Measurements from ENCODE around the gene MUC12. TPM values are rescaled to one million over a fixed set of nuclear protein-coding genes. Genes with fewer than 3 reads are reported as not detected.
"Not testable (repeated sequence)": the region's sequence is repeated elsewhere in the genome, so short reads cannot be mapped to it uniquely, and the experiment has no call there.

Gene MUC12
- total RNA-seq, 1 donor from 2014 or later, result not detected

DNA sequence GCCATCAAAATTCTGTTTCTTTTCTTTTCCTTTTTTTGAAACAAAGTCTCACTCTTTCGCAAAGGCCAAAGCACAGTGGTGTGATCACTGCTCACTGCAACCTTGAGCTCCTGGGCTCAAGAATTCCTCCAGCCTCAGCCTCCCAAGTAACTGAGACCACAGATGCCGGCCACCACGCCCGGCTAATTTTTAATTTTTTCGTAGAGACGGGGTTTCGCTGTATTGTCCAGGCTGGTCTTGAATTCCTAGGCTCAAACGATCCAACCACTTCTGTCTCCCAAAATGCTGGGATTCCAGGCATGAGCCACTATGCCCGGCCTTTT, 90.2 kb downstream of the MUC12 start:
- no peak for DNase-seq (ENCODE audit: extremely low read depth, low read depth, low spot score)

- DNase-seq (ENCODE audit: extremely low read depth, low read depth, low spot score), result no peak
Measured at GRCh38 chr7:101060992-101061391, 91.6 kb downstream of the MUC12 start.

GRCh38 chr7:101064176-101064550, 94.8 kb downstream of the MUC12 start:
- DNase-seq (ENCODE audit: extremely low read depth, low read depth, low spot score), result not testable (repeated sequence)

DNA sequence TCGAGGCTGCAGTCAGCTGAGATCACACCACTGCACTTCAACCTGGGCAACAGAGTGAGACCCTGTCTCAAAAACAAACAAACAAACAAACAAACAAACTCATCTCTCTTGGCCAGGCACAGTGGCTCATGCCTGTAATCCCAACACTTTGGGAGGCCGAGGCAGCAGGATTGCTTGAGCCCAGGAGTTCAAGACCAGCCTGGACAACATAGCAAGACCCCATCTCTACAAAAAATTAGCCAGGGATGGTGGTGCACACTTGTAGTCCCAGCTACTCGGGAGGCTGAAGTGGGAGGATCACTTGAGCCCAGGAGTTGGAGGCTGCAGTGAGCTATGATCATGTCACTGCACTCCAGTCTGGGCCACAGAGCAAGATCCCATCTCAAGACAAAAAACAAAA, 95.8 kb downstream of the MUC12 start:
- not testable (repeated sequence) for DNase-seq (ENCODE audit: extremely low read depth, low read depth, low spot score)

GRCh38 chr7:101066141-101066832, 96.9 kb downstream of the MUC12 start:
- DNase-seq (ENCODE audit: extremely low read depth, low read depth, low spot score), result no peak

GRCh38 chr7:101066833-101067177, 97.4 kb downstream of the MUC12 start:
- no peak for DNase-seq (ENCODE audit: extremely low read depth, low read depth, low spot score)

- no peak for DNase-seq (ENCODE audit: extremely low read depth, low read depth, low spot score)
Measured at GRCh38 chr7:101068401-101068800, 99.0 kb downstream of the MUC12 start.

Other genes with a start within 250 kb of the MUC12 start
- not detected in 2 replicates for gene EPO, start 249.1 kb upstream of the MUC12 start, total RNA-seq
- not detected in 2 replicates for gene ZAN, start 236.0 kb upstream of the MUC12 start, total RNA-seq
- gene EPHB4, start 142.0 kb upstream of the MUC12 start, total RNA-seq, result 157 and 191 TPM in 2 replicates
- gene SLC12A9, start 116.9 kb upstream of the MUC12 start, total RNA-seq, result 30.2 and 31.9 TPM in 2 replicates
- 73.7 and 99.9 TPM in 2 replicates for gene TRIP6, start 102.2 kb upstream of the MUC12 start, total RNA-seq
- gene SRRT, start 94.5 kb upstream of the MUC12 start, total RNA-seq, result 71.4 and 79.4 TPM in 2 replicates
- gene UFSP1, start 79.8 kb upstream of the MUC12 start, total RNA-seq, result 0.34 and 1.6 TPM in 2 replicates
- gene ACHE, start 73.7 kb upstream of the MUC12 start, total RNA-seq, result 0.97 and 2.0 TPM in 2 replicates
- not detected in 2 replicates for gene MUC3A, start 20.0 kb upstream of the MUC12 start, total RNA-seq
- not detected in 2 replicates for gene MUC17, start 50.5 kb downstream of the MUC12 start, total RNA-seq
- gene TRIM56, start 115.9 kb downstream of the MUC12 start, total RNA-seq, result 13.0 and 23.5 TPM in 2 replicates
- 2,911 and 5,219 TPM in 2 replicates for gene SERPINE1, start 157.5 kb downstream of the MUC12 start, total RNA-seq
- 143 and 246 TPM in 2 replicates for gene AP1S1, start 184.9 kb downstream of the MUC12 start, total RNA-seq
- gene VGF, start 196.0 kb downstream of the MUC12 start, total RNA-seq, result 0.92 TPM in 1 of 2 replicates, not detected in the other
- not detected in 2 replicates for gene NAT16, start 210.7 kb downstream of the MUC12 start, total RNA-seq
- not detected in 2 replicates for gene MOGAT3, start 231.5 kb downstream of the MUC12 start, total RNA-seq
- gene PLOD3, start 248.0 kb downstream of the MUC12 start, total RNA-seq, result 130 and 160 TPM in 2 replicates
- 148 and 172 TPM in 2 replicates for gene ZNHIT1, start 248.6 kb downstream of the MUC12 start, total RNA-seq